LHCN-M2 (cell line): ENCODE data around the gene CLTCL1. TPM values are rescaled to one million over a fixed set of nuclear protein-coding genes. Genes with fewer than 3 reads are reported as not detected.

Experiments
- DNase-seq: peaks from one replicate; pipeline ENCODE4 v3.0.0-alpha.2; 2012; ENCODE audit warnings: low read depth
- total RNA-seq: library from RNA; depleted of rRNA; stranded (reverse); fragments of >200 nt; gene quantifications from 2 replicates; pipeline ENCODE4 v1.2.3, GENCODE V29; 2014

The CLTCL1 gene
- total RNA-seq, 1 experiment from 2014 or later = 17.7 TPM

- DNase-seq = no peak
These were observed 140.0 kb downstream of the CLTCL1 start for GRCh38 chr22:19151329-19152191.

GRCh38 chr22:19150482-19151328, 140.8 kb downstream of the CLTCL1 start:
- DNase-seq = no peak

DNA sequence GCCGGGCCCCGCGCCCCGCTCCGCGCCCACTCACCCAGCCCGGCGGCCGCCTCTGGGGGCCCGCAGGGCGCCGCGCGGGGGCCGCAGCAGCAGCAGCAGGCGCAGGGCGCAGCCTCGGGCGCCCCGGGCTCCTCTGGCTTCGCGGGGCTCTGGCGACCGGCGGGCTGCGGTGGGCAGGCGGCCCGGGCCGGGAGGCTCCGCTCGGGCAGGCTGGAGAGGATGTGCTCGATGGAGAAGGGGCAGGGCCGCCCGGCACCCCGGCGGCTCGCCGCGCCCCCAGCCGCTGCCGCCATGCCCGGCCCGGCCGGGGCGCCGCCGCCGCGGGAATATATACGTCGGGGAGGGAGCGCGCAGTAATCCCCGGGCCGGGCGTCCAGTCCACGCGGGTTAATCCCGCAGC, 141.5 kb downstream of the CLTCL1 start, which contains the start of gene GSC2:
GSC2 (minus strand) TSS at position 302 of the 400 bp plus-strand sequence; CDS start at position 293, 9 bp downstream.
- no peak for DNase-seq

- no peak for DNase-seq
These were observed 142.3 kb downstream of the CLTCL1 start for GRCh38 chr22:19149047-19149883.

DNA sequence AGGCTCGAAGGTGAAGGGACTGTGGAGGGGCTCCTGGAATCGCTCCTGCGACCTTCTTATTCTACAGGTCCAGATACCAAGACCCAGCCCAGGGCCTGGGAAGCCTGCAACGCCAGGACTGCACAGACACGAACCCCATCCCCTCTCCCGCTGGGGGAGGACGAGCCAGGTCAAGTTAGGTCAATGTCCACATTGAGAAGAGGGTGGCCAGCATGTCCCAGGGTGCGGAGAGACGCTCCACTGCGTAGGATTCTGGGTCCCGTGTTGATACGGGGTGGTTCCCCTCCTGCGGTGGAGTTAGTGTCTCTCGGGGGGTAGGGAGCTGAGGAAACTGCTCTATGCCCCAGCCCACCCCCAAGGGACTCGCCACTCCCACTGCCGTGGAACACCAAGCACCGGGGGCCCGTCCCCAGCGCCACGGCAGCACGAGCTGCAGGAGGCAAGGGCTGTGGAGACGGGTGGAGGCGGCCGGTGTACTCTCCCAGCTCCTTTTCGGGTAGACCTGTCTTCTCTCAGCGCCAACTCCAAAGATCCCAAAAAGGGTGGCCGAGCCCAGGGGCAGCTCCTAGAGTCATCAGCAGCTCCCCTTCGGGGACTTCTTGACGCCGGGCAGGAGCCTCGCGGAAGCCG, 143.0 kb downstream of the CLTCL1 start:
- DNase-seq = no peak

GRCh38 chr22:19147195-19147780, 144.2 kb downstream of the CLTCL1 start:
- no peak for DNase-seq

GRCh38 chr22:19146215-19146968, 145.1 kb downstream of the CLTCL1 start:
- no peak for DNase-seq

- no peak for DNase-seq
These were observed 147.5 kb downstream of the CLTCL1 start for GRCh38 chr22:19143967-19144400.

DNA sequence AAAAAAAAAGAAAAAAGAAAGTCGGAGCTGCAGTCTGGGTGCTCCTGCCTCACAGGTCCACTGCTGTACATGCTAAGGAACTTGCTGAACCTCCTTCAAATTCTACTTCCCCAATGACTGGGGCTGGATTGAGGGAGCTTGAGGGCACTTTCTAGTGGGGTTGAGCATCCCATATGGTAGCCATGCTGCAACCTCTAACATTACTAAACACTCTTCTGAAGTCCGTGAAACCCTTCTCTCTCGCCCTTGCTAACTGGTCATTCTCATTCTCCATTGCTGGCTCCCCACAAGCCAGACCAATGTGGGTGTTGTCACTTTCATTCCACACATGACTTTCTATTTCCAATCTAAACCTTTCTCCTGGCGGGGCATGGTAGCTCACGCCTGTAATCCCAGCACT, 148.3 kb downstream of the CLTCL1 start:
- DNase-seq = no peak

DNA sequence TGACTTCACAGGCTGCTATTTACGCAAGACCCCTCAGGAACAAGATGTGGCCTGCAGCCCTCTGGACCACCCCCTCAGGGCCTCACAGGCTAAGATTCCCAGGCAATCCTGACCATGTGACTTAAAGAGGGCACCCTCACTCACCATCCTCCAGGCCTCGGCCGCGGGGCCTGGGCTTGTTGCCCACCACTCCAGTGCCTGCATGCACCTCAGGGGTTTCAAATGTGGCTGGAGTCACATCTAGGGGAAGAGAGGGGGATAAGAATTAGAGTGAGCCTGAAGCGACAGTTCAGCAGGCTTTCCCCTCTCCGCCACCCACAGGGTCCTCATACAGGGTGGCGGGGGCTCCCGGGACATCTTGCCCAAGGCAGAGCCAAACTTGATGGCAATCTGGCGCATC, 149.1 kb downstream of the CLTCL1 start:
- DNase-seq = no peak

GRCh38 chr22:19139974-19140373, 151.5 kb downstream of the CLTCL1 start:
- DNase-seq = no peak

DNA sequence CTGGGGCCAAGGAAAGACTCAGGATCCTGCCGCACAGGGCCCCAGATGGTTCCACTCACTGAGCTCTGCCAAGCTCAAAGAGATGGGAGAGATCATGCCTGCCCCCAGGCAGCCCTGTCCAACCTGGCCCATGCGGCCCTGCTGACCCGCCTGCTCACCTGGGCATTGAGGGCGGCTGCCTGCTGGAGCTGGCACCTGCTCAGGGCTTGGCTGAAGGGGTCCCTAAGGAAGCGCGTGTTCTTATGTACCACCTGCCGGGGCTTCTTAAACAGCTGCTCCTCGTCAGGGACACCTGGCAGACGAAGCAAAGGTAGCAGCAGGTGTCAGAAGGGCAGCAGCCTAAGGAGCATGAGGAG, 152.5 kb downstream of the CLTCL1 start:
- DNase-seq = no peak

GRCh38 chr22:19138217-19139000, 153.1 kb downstream of the CLTCL1 start:
- DNase-seq = no peak

DNA sequence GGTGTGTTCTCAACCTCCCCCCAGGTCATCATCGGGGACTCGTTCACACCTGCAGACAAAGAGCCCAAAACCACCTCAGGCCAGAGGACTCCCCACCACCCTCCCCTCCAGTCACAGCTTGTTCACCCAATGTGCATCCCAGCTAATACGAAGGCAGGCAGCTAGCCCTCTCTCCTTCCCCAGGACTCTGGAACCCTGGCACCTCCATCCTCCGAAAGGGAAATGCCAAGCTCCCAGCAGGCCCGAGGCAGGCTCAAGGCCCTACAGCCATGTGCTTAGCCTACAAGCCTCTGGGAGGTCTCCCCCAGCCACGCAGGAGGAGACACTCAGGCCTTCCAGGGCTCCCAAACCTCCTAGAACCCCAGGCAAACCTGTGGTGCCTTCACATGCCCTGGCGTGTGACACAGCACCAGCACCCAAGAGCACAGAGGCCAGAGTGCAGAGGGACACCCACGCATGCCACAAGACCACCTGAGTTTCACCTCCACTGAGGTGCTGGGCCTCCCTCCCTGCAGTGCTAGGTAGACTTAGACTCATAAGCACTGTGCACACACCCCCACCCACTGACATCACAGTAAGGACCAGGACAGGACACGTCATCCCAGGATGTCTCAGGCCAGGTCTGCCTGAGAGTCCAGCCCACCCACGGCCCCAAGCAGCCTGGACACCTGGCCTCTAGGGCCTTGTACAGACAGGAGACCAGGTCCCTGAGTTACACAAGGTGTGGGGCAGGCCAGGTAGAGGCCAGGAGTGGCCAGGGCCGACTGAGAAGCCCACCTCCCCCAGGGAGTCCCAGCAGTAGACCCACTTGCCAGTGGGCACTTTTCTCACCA, 153.9 kb downstream of the CLTCL1 start:
- no peak for DNase-seq

DNA sequence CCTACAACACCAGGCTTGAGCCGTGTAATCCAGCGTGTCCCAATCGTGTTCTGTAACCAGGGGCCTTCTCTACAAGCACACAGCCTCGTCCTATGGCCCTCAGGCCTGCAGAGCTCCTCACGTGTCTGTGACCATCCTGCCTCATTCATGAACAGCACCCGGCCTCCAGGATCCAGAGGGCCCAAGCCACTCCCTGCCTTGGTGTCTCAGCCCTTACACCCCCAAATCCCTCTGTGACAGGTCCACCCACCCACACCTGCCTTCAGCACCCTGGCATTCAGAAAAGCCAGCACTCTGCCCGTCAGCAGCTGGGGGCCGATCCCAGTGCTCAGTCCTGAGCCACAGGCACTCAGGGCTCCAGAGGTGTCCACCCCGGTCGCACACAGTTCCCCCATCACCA, 154.6 kb downstream of the CLTCL1 start:
- DNase-seq = no peak

GRCh38 chr22:19134874-19135273, 156.6 kb downstream of the CLTCL1 start:
- no peak for DNase-seq

- DNase-seq = no peak
These were observed 157.2 kb downstream of the CLTCL1 start for GRCh38 chr22:19134176-19134831.

GRCh38 chr22:19133561-19133960, 158.0 kb downstream of the CLTCL1 start:
- no peak for DNase-seq
